Pancreas (tissue), 10 donors: ENCODE measurements around the gene PPP4R3A. TPM values are rescaled to one million over a fixed set of nuclear protein-coding genes. Genes with fewer than 3 reads are reported as not detected.

ENCODE experiments used
- ATAC-seq, 4 donors: fragments of 200-7000 bp; cut with Tn5 transposase; one replicate each; pipeline versions ENCODE4 v1.8.0 to v1.9.1; 2020; ENCODE audit warnings: mild to moderate bottlenecking in 4 of 4, moderate library complexity in 4 of 4
- DNase-seq, 6 donors: peaks; one replicate each; pipeline ENCODE4 v3.0.0-alpha.2; 2020
- FAIRE-seq: peaks from 2 replicates; lab custom pipeline; 2012; peaks lifted over from hg19 to GRCh38; lab: Jason Lieb, UNC
- H3K27ac ChIP-seq, 4 donors: fragments of 200-600 bp; sonication (generic); 1 replicate in 3 of 4; 2 replicates in 1 of 4; pipeline versions ENCODE4 v1.5.0 to v1.8.0; 2020
- H3K27me3 ChIP-seq, 4 donors: fragments of 200-600 bp; one replicate each; pipeline ENCODE4 v1.8.0; 2021
- H3K36me3 ChIP-seq, 3 donors: fragments of 200-600 bp; sonication (generic) in 1 of 3; one replicate each; pipeline versions ENCODE4 v1.5.0 to v1.8.0; 2020 to 2021
- H3K4me1 ChIP-seq, 3 donors: fragments of 200-600 bp; one replicate each; pipeline ENCODE4 v1.8.0; 2021
- H3K4me3 ChIP-seq, 4 donors: fragments of 200-600 bp; sonication (generic) in 2 of 4; one replicate each; pipeline versions ENCODE4 v1.5.0 to v1.8.0; 2020 to 2021
- H3K9me3 ChIP-seq, 4 donors: fragments of 200-600 bp; one replicate each; pipeline ENCODE4 v1.8.0; 2021
- WGBS, 2 donors: extraction: QIAGEN DNeasy Blood & Tissue Kit; methylation state at CpG; one replicate each; pipeline ENCODE4 v1.1.7; 2013; 5-methylcytosine and 5-hydroxymethylcytosine counted together
- intact Hi-C, 3 donors: fragments of 100-400 bp; cut with DNase I; formaldehyde crosslinking; loops; one replicate each; pipeline versions ENCODE4 v1.11.1 to v1.14.2; 2022
- polyA plus RNA-seq, 2 donors: library from polyadenylated mRNA; stranded (reverse); fragments of 200-250 nt; gene quantifications; one replicate each; pipeline ENCODE4 v1.2.3, GENCODE V29; 2013
- total RNA-seq, 6 donors: library from RNA; stranded (reverse); fragmentation: NEBNext Ultra II Directional in 4 of 6; extraction: Animal tissue kit (Norgen Biotek cat#: 25700) in 4 of 6; gene quantifications; one replicate each; pipeline versions ENCODE4 v1.2.1 to v1.2.4, GENCODE V29; 2021 to 2023
- TF ChIP-seq, protein P1 (sequence below), 4 donors: fragments of 200-600 bp; sonication (generic) in 3 of 4; IDR thresholded peaks; one replicate each; pipeline versions ENCODE4 v1.5.0 to v1.8.0; 2021; ENCODE audit warnings: antibody characterized with exemption in 4 of 4
- donor health status: healthy with polysubstance abuse.
- donor health status: DM: no; HTN: no; CAD: no; lungs with moderate emphysema.
- donor health status: DM: no; HTN: no; CAD: no.
- donor health status: control.
- donor health status: control.
- donor health status: Bipolar disorder and iron deficiency.
- donor health status: DM: yes; HTN: yes; CAD: no.
- donor health status: DM: no; HTN: no; CAD: no.
- donor health status: DM: no; HTN: no; CAD: no.
- donor health status: DM: yes; HTN: yes; CAD: no.

Gene PPP4R3A
- total and polyA plus RNA-seq, 8 donors, result 26.2 to 48.4 (median 34.0) TPM

DNA sequence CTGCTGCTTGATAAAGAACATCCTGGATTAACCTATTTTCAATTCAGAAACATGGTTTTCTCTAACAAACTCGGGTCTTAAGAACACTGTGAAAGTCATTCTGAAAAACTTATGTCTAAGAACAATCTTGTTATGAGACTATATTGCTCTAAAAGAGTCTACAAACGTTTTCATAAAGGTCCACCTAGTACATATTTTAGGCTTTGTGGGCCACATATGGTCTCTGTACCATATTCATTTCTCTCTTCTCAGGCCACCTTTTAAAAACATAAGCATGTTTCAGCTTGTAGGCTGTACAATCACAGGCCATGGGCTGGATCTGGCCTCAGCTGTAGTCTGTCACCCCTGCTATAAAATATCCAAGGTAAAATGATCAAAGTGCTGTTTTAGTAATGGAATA is 39.9 kb downstream of the PPP4R3A start:
- no peak for FAIRE-seq
- TF ChIP-seq, protein P1, sequence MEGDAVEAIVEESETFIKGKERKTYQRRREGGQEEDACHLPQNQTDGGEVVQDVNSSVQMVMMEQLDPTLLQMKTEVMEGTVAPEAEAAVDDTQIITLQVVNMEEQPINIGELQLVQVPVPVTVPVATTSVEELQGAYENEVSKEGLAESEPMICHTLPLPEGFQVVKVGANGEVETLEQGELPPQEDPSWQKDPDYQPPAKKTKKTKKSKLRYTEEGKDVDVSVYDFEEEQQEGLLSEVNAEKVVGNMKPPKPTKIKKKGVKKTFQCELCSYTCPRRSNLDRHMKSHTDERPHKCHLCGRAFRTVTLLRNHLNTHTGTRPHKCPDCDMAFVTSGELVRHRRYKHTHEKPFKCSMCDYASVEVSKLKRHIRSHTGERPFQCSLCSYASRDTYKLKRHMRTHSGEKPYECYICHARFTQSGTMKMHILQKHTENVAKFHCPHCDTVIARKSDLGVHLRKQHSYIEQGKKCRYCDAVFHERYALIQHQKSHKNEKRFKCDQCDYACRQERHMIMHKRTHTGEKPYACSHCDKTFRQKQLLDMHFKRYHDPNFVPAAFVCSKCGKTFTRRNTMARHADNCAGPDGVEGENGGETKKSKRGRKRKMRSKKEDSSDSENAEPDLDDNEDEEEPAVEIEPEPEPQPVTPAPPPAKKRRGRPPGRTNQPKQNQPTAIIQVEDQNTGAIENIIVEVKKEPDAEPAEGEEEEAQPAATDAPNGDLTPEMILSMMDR (IDR thresholded peaks at IDR 0.05), result no peak
- ATAC-seq, result no peak
- H3K4me3 ChIP-seq, result no peak overlapping the region
- WGBS, 2 donors, result 79% methylated on average over 2 of the region's 2 CpGs
- H3K36me3 ChIP-seq, result peaks cover 0 to 73% (median 33%) of the 10 kb centered on the region in 3 donors
- no peaks in the 10 kb centered on the region for H3K9me3 ChIP-seq
- no peaks in the 10 kb centered on the region for H3K27me3 ChIP-seq
- H3K27ac ChIP-seq, result no peak overlapping the region
- no peak for DNase-seq
- intact Hi-C loops, result no loop called here
- peaks cover 0 to 4% (median 0%) of the 10 kb centered on the region in 3 donors for H3K4me1 ChIP-seq

DNA sequence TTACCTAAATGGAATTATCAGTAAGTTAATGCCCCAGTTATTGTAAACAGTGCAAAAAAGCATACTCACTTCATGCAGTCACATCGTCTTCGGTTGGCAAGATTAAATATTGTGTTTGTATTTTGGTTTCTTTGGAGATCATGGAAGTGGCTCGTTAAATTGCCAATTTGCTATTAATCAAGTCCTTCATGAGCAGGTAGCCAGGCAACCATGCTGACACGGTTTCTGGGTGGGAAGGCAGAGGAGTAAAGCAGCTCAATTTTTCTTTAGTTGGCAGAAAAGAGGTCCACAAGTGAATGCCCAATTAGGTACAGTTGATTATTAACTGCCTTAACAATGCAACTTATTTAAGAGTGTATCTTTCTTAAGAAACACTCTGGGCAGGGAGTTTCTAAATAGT is 43.9 kb downstream of the PPP4R3A start:
- WGBS, 2 donors, result 18 to 25% methylated on average over 4 of the region's 4 CpGs
- H3K4me1 ChIP-seq, result peaks cover 0 to 4% (median 0%) of the 10 kb centered on the region in 3 donors
- peaks cover 0 to 76% (median 31%) of the 10 kb centered on the region in 3 donors for H3K36me3 ChIP-seq
- H3K4me3 ChIP-seq, result no peak overlapping the region
- intact Hi-C loops, result no loop called here
- TF ChIP-seq, protein P1 (IDR thresholded peaks at IDR 0.05), result no peak
- no peak for FAIRE-seq
- ATAC-seq, result peak in 3 of 4 donors; percentile 54 to 74 (median 68)
- no peak overlapping the region for H3K27ac ChIP-seq
- peak in 1 of 6 donors; percentile 15 for DNase-seq
- H3K9me3 ChIP-seq, result no peaks in the 10 kb centered on the region
- no peaks in the 10 kb centered on the region for H3K27me3 ChIP-seq

DNA sequence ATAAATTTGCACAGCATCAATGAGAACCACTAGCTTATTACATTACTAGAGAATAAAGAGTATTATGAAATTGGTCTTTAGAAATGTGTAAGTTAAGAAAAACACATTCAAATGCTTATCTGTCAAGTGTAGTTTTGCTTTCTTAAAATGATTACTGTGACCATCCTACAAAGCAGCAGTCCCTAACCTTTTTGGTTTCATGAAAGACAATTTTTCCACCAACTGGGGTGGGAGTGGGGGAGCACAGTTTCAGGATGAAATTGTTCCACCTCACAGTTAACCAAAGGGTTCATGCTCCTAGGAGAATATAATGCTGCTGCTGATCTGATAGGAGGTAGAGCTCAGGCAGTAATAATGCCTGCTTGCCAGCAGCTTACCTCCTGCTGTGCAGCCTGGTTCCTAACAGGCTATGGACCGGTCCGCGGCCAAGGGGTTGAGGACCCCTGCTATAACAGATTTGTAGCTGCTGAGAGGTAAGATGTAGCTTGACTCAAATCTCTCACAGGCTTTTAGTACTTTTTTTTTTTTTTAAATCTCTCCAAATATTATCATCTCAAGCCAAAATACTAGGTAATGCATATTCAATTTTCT is 45.4 kb downstream of the PPP4R3A start:
- Histone ChIP-seq H3K4me1 (peaks cover 0 to 4% (median 0%) of the 10 kb centered on the region in 3 donors), H3K4me3 (no peak overlapping the region), H3K27ac (no peak overlapping the region), H3K36me3 (peaks cover 0 to 76% (median 30%) of the 10 kb centered on the region in 3 donors), H3K27me3 (no peaks in the 10 kb centered on the region), H3K9me3 (no peaks in the 10 kb centered on the region)
- ATAC-seq, result no peak
- whole genome bisulfite sequencing, 2 donors, result 60 to 79% methylated on average over 3 of the region's 3 CpGs
- FAIRE-seq, result no peak
- TF ChIP-seq, protein P1 (IDR thresholded peaks at IDR 0.05), result no peak
- intact Hi-C loops, result no loop called here
- DNase-seq, result no peak

DNA sequence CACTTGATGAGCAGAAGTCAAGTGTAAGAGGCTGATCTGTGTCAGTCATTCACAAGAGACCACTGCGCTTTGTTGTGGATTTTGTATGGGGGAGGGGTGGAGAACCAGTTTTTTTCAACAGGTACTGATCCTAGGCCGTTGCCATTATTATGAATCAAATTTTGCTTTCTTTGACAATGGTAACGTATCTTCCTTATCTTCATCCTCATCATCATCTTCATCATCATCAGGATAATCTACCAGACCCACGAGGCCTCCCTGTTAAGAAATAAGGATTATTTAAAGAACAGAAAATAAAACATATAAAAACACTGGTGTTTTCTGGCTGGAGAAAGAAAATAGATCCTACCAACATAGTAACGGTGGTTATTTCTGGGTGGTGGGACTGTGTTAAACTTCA is 51.5 kb downstream of the PPP4R3A start:
- no peaks in the 10 kb centered on the region for H3K4me1 ChIP-seq
- no peak overlapping the region for H3K4me3 ChIP-seq
- no peaks in the 10 kb centered on the region for H3K9me3 ChIP-seq
- FAIRE-seq (no peak), ATAC-seq (no peak), DNase-seq (no peak)
- WGBS, 2 donors, result 86 to 92% methylated on average over 5 of the region's 5 CpGs
- TF ChIP-seq, protein P1 (IDR thresholded peaks at IDR 0.05), result no peak
- H3K36me3 ChIP-seq, result peaks cover 0 to 68% (median 33%) of the 10 kb centered on the region in 3 donors
- H3K27me3 ChIP-seq, result no peaks in the 10 kb centered on the region
- intact Hi-C loops, result no loop called here
- no peak overlapping the region for H3K27ac ChIP-seq

GRCh38 chr14:91456283-91456682 is 53.8 kb downstream of the PPP4R3A start:
- no peak overlapping the region for H3K4me3 ChIP-seq
- peaks cover 0 to 46% (median 20%) of the 10 kb centered on the region in 3 donors for H3K36me3 ChIP-seq
- no peaks in the 10 kb centered on the region for H3K9me3 ChIP-seq
- DNase-seq, result no peak
- WGBS, 2 donors, result 88 to 98% methylated on average over 1 of the region's 1 CpG
- H3K27me3 ChIP-seq, result no peaks in the 10 kb centered on the region
- TF ChIP-seq, protein P1 (IDR thresholded peaks at IDR 0.05), result no peak
- ATAC-seq, result no peak
- intact Hi-C loops, result no loop called here
- FAIRE-seq, result no peak
- H3K4me1 ChIP-seq, result no peaks in the 10 kb centered on the region
- H3K27ac ChIP-seq, result no peak overlapping the region
